DND-41 (cell line): Measurements from ENCODE around the gene ARHGEF6.

Source experiments
- ATAC-seq: fragments of 200-7000 bp; cut with Tn5 transposase; 3 replicates; pipeline ENCODE4 v1.9.1; 2021; ENCODE audit warnings: low read depth; ENCODE audit not compliant: insufficient read depth
- DNase-seq: peaks from one replicate; pipeline ENCODE4 v3.0.0-alpha.2; 2020
- H2AFZ ChIP-seq: 2 replicates; pipeline ENCODE4 v1.6.0; 2012; ENCODE audit warnings: low read depth, low read length
- H3K27ac ChIP-seq: 2 replicates; pipeline ENCODE4 v1.5.1; 2012; ENCODE audit warnings: low read length, inconsistent platforms
- H3K27me3 ChIP-seq: fragments of 200-600 bp; sonication (generic); 2 replicates; pipeline ENCODE4 v1.6.0; 2012; ENCODE audit warnings: low read length, mild to moderate bottlenecking, inconsistent platforms; ENCODE audit not compliant: insufficient read depth, poor library complexity
- H3K36me3 ChIP-seq: 2 replicates; pipeline ENCODE4 v1.5.1; 2012; ENCODE audit warnings: low read length, inconsistent platforms; ENCODE audit not compliant: insufficient read depth
- H3K4me1 ChIP-seq: 2 replicates; pipeline ENCODE4 v1.5.1; 2012; ENCODE audit warnings: mild to moderate bottlenecking, low read length; ENCODE audit not compliant: insufficient read depth
- H3K4me2 ChIP-seq: 2 replicates; pipeline ENCODE4 v1.6.0; 2012; ENCODE audit warnings: mild to moderate bottlenecking, moderate library complexity, low read length, inconsistent platforms; ENCODE audit not compliant: insufficient read depth
- H3K4me3 ChIP-seq, 2 experiments: fragments of 200-600 bp in 1 of 2; shearing (Covaris generic) in 1 of 2; 2 replicates each; pipeline ENCODE4 v1.5.1; 2012 to 2016; ENCODE audit warnings: inconsistent platforms in 2 of 2, low read length in 2 of 2, mild to moderate bottlenecking in 2 of 2, low read depth in 1 of 2, moderate library complexity in 1 of 2
- H3K79me2 ChIP-seq: 2 replicates; pipeline ENCODE4 v1.6.0; 2012; ENCODE audit warnings: low read length, inconsistent platforms; ENCODE audit not compliant: insufficient read depth
- H3K9ac ChIP-seq: 2 replicates; pipeline ENCODE4 v1.6.0; 2012; ENCODE audit warnings: low read depth, mild to moderate bottlenecking, inconsistent platforms, low read length, moderate library complexity
- H3K9me3 ChIP-seq: 2 replicates; pipeline ENCODE4 v1.5.1; 2012; ENCODE audit warnings: low read length, moderate library complexity, mild to moderate bottlenecking, inconsistent platforms; ENCODE audit not compliant: insufficient read depth, severe bottlenecking
- H4K20me1 ChIP-seq: 2 replicates; pipeline ENCODE4 v1.6.0; 2012; ENCODE audit warnings: low read length; ENCODE audit not compliant: insufficient read depth
- EZH2 ChIP-seq: IDR thresholded peaks from 3 replicates; pipeline ENCODE4 v1.6.1; 2012; ENCODE audit warnings: borderline replicate concordance, low read depth, mild to moderate bottlenecking, moderate library complexity, low read length, inconsistent platforms; ENCODE audit not compliant: severe bottlenecking
- TF ChIP-seq, protein P1 (sequence below): IDR thresholded peaks from 2 replicates; pipeline ENCODE4 v1.5.1; 2012; ENCODE audit warnings: borderline replicate concordance, low read length, moderate library complexity, mild to moderate bottlenecking; ENCODE audit not compliant: poor library complexity, severe bottlenecking; ENCODE audit errors: extremely low read depth

The ARHGEF6 gene

DNA sequence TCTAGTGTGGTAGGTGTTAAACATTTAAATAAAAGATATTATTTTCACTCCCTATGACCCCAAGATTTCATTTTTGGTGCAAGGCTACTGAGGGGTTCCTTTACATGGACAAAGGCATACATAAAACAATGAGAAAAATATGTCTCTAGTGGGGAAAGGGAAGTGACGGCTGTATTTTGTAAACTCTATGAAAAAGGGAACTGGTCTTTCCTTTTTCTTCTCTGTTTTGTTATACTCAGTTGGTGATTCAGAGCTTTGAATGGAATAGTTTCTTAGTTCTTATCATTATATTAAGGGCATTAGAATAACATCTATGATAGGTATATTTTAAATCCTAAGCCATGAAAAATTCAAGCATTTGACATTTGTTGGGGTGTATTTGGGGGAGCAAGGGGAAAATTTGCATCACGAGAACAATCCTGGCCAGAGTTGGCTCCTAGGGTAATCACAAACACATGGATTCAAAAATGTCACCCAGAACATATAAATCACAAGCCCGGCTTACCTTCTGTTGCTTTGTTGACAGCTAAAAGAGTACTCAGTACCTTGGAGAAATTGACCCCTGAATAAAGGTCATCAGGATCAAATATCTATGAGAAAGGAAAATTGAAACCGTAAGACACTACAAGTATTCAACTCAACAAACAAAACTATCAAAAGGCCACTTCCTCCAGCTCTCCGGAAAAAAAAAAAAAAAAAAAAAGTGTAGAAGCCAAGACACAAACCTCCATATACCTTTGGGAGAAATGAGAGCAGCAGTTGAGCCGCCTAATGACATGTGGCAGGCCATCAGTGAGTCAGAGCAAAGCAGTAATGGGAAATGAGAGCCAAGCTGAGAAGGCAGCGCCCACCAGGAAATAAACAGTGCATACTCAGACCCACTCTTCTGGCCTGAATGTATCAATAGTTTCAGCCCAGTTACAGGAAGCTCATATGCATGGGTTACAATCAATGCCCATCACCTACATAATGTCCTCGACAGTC, 33.4 kb downstream of the ARHGEF6 start:
- peaks cover 44% of the 10 kb centered on the region for H3K79me2 ChIP-seq
- H3K27ac ChIP-seq: no peak overlapping the region
- H3K4me3 ChIP-seq: no peak overlapping the region
- TF ChIP-seq, protein P1, sequence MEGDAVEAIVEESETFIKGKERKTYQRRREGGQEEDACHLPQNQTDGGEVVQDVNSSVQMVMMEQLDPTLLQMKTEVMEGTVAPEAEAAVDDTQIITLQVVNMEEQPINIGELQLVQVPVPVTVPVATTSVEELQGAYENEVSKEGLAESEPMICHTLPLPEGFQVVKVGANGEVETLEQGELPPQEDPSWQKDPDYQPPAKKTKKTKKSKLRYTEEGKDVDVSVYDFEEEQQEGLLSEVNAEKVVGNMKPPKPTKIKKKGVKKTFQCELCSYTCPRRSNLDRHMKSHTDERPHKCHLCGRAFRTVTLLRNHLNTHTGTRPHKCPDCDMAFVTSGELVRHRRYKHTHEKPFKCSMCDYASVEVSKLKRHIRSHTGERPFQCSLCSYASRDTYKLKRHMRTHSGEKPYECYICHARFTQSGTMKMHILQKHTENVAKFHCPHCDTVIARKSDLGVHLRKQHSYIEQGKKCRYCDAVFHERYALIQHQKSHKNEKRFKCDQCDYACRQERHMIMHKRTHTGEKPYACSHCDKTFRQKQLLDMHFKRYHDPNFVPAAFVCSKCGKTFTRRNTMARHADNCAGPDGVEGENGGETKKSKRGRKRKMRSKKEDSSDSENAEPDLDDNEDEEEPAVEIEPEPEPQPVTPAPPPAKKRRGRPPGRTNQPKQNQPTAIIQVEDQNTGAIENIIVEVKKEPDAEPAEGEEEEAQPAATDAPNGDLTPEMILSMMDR: no peak
- TF ChIP-seq EZH2: no peak
- H2AFZ ChIP-seq: no peak overlapping the region
- no peaks in the 10 kb centered on the region for H3K4me1 ChIP-seq
- peaks cover 44% of the 10 kb centered on the region for H3K36me3 ChIP-seq
- no peak overlapping the region for H3K4me2 ChIP-seq
- no peak for DNase-seq
- H3K27me3 ChIP-seq: no peaks in the 10 kb centered on the region
- no peaks in the 10 kb centered on the region for H3K9me3 ChIP-seq
- H4K20me1 ChIP-seq: peaks cover 11% of the 10 kb centered on the region; the same call in 1 of the 2 replicates
- ATAC-seq: no peak
- H3K9ac ChIP-seq: no peak overlapping the region

DNA sequence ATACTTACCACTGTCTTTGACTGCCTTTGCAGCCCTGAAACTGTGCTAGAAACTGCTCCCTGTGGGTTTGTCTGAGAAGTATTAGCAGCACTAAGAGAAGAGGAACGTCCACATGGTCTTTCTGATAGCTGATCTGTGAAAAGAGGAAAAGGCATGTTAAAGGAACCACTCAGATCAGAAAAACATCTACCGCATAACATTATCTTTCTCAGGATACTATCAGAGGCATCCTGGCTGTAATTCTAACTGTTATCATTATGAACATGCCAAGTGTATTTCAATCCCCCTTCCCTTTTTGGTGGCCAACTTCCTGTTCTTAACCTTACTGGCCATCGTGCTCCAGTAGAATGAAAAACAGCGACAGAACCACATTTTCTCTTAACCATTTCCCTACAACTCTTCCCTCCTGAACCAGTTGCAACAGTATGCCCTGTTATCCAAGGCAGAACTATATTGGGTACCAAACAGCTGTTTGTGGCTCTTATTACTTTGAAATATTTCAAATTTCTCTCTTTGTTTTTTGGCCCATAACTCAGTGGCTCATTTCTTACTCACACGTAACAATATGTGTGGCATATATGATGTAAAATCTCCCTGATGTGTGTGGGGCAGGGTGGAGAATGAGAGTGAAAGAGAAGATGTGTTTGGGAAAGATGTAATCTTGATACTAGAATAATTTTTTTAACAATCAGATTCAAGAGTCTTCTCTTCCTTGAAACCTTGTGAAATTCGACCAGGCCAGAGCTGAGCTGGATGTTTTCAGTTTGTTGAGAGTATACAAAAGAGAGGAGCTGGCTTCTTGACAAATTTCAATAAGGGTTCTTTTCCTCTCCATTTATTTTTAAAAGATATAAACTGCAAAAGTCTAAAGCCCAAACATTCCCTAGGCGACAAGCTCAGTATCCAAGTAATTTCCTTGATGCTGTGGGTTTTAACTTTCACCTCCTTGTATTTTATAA, 35.2 kb downstream of the ARHGEF6 start:
- Histone ChIP-seq H3K9ac (no peak overlapping the region), H3K27ac (no peak overlapping the region)
- no peak for ATAC-seq

DNA sequence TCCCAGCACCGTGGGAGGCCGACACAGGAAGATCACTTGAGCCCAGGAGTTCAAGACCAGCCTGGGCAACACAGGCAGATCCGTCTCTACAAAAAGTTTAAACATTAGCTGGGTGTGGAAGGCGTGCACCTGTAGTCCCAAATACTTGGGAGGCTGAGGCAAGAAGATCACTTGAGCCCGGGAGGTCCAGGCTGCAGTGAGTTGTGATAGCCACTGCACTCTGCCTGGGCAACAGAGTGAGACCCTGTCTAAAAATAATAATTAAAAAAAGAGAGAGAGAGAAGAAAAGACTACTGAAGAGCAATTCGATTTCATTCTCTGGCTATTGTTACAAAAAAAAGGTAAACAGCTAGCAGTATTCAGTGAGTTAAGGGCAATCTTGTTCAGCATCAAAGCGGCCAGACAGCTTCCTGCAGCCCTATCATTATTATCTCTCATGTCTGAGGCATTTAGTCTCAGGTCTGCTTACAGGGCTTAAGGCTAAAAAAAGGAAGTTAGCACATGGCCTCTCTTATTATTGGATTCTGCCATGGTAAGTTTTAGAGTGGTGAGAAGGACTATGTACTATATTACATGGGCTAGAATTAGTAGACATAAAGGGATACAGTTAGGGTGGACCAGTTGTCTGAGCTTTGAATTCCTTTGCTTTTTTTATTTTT, 37.9 kb downstream of the ARHGEF6 start:
- no peaks in the 10 kb centered on the region for H3K4me1 ChIP-seq
- H3K4me2 ChIP-seq: no peak overlapping the region
- peaks cover 70% of the 10 kb centered on the region for H3K36me3 ChIP-seq
- H3K4me3 ChIP-seq: no peak overlapping the region
- no peak overlapping the region for H2AFZ ChIP-seq
- H4K20me1 ChIP-seq: peaks cover 4% of the 10 kb centered on the region; the same call in 1 of the 2 replicates
- no peaks in the 10 kb centered on the region for H3K9me3 ChIP-seq
- no peak overlapping the region for H3K27ac ChIP-seq
- H3K79me2 ChIP-seq: peaks cover 5% of the 10 kb centered on the region
- DNase-seq (no peak), ATAC-seq (no peak)
- no peak overlapping the region for H3K9ac ChIP-seq
- TF ChIP-seq, protein P1: no peak
- TF ChIP-seq EZH2: no peak
- no peaks in the 10 kb centered on the region for H3K27me3 ChIP-seq

More for the DNA sequence above, 35.2 kb downstream of the ARHGEF6 start:
- TF ChIP-seq, protein P1: no peak
- no peak for TF ChIP-seq EZH2
- no peaks in the 10 kb centered on the region for H3K27me3 ChIP-seq
- H3K4me2 ChIP-seq: no peak overlapping the region
- no peaks in the 10 kb centered on the region for H3K4me1 ChIP-seq
- DNase-seq: no peak
- H3K9me3 ChIP-seq: no peaks in the 10 kb centered on the region
- peaks cover 6% of the 10 kb centered on the region; the same call in 1 of the 2 replicates for H4K20me1 ChIP-seq
- H3K79me2 ChIP-seq: peaks cover 30% of the 10 kb centered on the region
- H3K4me3 ChIP-seq: no peak overlapping the region
- peaks cover 50% of the 10 kb centered on the region for H3K36me3 ChIP-seq
- H2AFZ ChIP-seq: no peak overlapping the region
